ENCODE results near the gene CTRL. TPM values are rescaled to one million over a fixed set of nuclear protein-coding genes. Genes with fewer than 3 reads are reported as not detected.

The CTRL gene
- total RNA-seq, 2 experiments from 2014 or later: 4.0 to 5.9 TPM

DNA sequence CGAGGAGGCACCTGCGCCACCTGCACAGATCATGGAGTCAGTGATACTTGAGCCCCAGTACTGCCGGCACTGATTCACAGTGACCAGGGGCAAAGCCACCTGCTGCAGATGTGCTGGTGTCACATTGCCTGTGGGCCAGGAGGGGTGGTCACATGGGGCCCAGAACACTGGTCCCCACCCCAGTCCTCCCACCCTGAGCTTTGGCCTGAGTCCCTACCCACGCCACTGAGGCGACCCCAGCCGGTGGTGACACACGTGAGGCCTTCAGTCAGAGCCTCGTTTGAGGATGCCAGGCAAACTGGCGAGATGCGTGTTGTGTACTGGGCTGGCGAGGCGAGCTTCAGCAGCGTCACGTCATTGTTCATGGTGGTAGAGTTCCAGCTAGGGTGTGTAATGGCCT lies 1.5 kb downstream of the CTRL start:
- TF ChIP-seq, protein P1, sequence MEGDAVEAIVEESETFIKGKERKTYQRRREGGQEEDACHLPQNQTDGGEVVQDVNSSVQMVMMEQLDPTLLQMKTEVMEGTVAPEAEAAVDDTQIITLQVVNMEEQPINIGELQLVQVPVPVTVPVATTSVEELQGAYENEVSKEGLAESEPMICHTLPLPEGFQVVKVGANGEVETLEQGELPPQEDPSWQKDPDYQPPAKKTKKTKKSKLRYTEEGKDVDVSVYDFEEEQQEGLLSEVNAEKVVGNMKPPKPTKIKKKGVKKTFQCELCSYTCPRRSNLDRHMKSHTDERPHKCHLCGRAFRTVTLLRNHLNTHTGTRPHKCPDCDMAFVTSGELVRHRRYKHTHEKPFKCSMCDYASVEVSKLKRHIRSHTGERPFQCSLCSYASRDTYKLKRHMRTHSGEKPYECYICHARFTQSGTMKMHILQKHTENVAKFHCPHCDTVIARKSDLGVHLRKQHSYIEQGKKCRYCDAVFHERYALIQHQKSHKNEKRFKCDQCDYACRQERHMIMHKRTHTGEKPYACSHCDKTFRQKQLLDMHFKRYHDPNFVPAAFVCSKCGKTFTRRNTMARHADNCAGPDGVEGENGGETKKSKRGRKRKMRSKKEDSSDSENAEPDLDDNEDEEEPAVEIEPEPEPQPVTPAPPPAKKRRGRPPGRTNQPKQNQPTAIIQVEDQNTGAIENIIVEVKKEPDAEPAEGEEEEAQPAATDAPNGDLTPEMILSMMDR (conservative IDR thresholded peaks at IDR 0.05; ENCODE audit: low read length): no peak
- no peak for TF ChIP-seq EZH2phosphoT487 (IDR thresholded peaks at IDR 0.05; ENCODE audit: borderline replicate concordance, low read depth, low read length)
- Histone ChIP-seq H3K4me2 (ENCODE audit: low read length) (no peak overlapping the region), H3K79me2 (ENCODE audit: insufficient read depth, low read depth, low read length) (peaks cover 3% of the 10 kb centered on the region; the same call in 1 of the 2 replicates), H4K20me1 (ENCODE audit: insufficient read depth, low read length) (peaks cover 4% of the 10 kb centered on the region; the same call in 1 of the 2 replicates), H3K27ac (ENCODE audit: low read depth, low read length, poor library complexity, severe bottlenecking) (no peak overlapping the region), H2AFZ (ENCODE audit: low read length) (no peak overlapping the region), H3K4me3 (ENCODE audit: low read depth, low read length, poor library complexity, severe bottlenecking) (no peak overlapping the region), H3K4me1 (ENCODE audit: insufficient read depth, low read length, poor library complexity, severe bottlenecking) (peaks cover 20% of the 10 kb centered on the region), H3K9me2 (ENCODE audit: insufficient read depth, low read length) (no peaks in the 10 kb centered on the region), H3K36me3 (ENCODE audit: insufficient read depth, low read length) (peaks cover 56% of the 10 kb centered on the region), H3K9me3 (ENCODE audit: low read length) (no peaks in the 10 kb centered on the region)
- no peak for DNase-seq (ENCODE audit: low spot score)
- intact Hi-C loops (cut with micrococcal nuclease; ENCODE audit: unreplicated experiment): no loop called here
- POLR2A ChIA-PET: no interaction called here
- no TSS peak for BruUV-seq (replicated peaks)
- CTCF ChIA-PET (ENCODE audit: unreplicated experiment): no interaction called here

DNA sequence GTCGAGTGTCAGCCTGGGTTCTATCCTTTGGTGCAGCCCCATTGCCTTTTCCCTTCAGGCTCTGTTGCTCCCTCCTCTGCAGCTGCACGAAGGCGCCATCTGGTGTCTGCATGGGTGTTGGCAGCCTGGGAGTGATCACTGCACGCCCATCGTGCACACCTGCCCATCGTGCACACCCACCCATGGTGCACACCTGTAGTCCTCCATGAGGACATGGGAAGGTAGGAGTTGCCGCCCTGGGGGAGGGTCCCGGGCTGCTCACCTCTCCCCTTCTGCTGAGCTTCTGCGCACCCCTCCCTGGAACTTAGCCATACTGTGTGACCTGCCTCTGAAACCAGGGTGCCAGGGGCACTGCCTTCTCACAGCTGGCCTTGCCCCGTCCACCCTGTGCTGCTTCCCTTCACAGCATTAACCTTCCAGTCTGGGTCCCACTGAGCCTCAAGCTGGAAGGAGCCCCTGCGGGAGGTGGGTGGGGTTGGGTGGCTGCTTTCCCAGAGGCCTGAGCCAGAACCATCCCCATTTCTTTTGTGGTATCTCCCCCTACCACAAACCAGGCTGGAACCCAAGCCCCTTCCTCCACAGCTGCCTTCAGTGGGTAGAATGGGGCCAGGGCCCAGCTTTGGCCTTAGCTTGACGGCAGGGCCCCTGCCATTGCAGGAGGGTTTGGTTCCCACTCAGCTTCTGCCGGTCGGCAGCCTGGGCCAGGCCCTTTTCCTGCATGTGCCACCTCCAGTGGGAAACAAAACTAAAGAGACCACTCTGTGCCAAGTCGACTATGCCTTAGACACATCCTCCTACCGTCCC lies 2.9 kb downstream of the CTRL start:
- DNase-seq (ENCODE audit: low spot score): peak; percentile 80
- intact Hi-C loops (cut with micrococcal nuclease; ENCODE audit: unreplicated experiment): loop anchor here (1.0 to 2.0 kb wide), 5 partner anchors 45 to 407 kb away; partner anchors contain the start of gene THAP11
- BruUV-seq (replicated peaks): TSS peak; percentile 26
- H2AFZ ChIP-seq (ENCODE audit: low read length): no peak overlapping the region
- H3K4me1 ChIP-seq (ENCODE audit: insufficient read depth, low read length, poor library complexity, severe bottlenecking): peaks cover 10% of the 10 kb centered on the region
- peaks cover 42% of the 10 kb centered on the region for H3K36me3 ChIP-seq (ENCODE audit: insufficient read depth, low read length)
- no peaks in the 10 kb centered on the region for H3K9me2 ChIP-seq (ENCODE audit: insufficient read depth, low read length)
- H3K4me3 ChIP-seq (ENCODE audit: low read depth, low read length, poor library complexity, severe bottlenecking): no peak overlapping the region
- ChIA-PET POLR2A (no interaction called here), CTCF (ENCODE audit: unreplicated experiment) (interaction anchor here (0.5 to 0.9 kb wide), 2 partner anchors 45 to 209 kb away, joined by 3 read pairs; partner anchors contain the start of gene GFOD2)
- no peak overlapping the region for H3K4me2 ChIP-seq (ENCODE audit: low read length)
- no peaks in the 10 kb centered on the region for H3K79me2 ChIP-seq (ENCODE audit: insufficient read depth, low read depth, low read length)
- no peaks in the 10 kb centered on the region for H3K9me3 ChIP-seq (ENCODE audit: low read length)
- TF ChIP-seq EZH2phosphoT487 (IDR thresholded peaks at IDR 0.05; ENCODE audit: borderline replicate concordance, low read depth, low read length): no peak
- TF ChIP-seq, protein P1 (conservative IDR thresholded peaks at IDR 0.05; ENCODE audit: low read length): peak; percentile 90
- H3K27ac ChIP-seq (ENCODE audit: low read depth, low read length, poor library complexity, severe bottlenecking): no peak overlapping the region
- H4K20me1 ChIP-seq (ENCODE audit: insufficient read depth, low read length): peaks cover 4% of the 10 kb centered on the region; the same call in 1 of the 2 replicates

DNA sequence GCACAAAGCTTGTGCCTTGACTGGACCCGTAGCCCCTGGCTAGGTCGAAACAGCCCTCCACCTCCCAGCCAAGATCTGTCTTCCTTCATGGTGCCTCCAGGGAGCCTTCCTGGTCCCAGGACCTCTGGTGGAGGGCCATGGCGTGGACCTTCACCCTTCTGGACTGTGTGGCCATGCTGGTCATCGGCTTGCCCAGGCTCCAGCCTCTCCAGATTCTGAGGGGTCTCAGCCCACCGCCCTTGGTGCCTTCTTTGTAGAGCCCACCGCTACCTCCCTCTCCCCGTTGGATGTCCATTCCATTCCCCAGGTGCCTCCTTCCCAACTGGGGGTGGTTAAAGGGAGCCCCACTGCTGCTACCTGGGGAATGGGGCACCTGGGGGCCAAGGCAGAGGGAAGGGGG lies 3.5 kb downstream of the CTRL start:
- H3K4me3 ChIP-seq (ENCODE audit: low read depth, low read length, poor library complexity, severe bottlenecking): no peak overlapping the region
- no peak overlapping the region for H3K27ac ChIP-seq (ENCODE audit: low read depth, low read length, poor library complexity, severe bottlenecking)
- CTCF ChIA-PET (ENCODE audit: unreplicated experiment): interaction anchor here (0.5 kb wide), 1 partner anchor 45 kb away, joined by 3 read pairs; no protein-coding TSS in a partner anchor
- TF ChIP-seq, protein P1 (conservative IDR thresholded peaks at IDR 0.05; ENCODE audit: low read length): no peak
- no peak for TF ChIP-seq EZH2phosphoT487 (IDR thresholded peaks at IDR 0.05; ENCODE audit: borderline replicate concordance, low read depth, low read length)
- H2AFZ ChIP-seq (ENCODE audit: low read length): no peak overlapping the region
- no TSS peak for BruUV-seq (replicated peaks)
- no peak for DNase-seq (ENCODE audit: low spot score)
- H3K4me2 ChIP-seq (ENCODE audit: low read length): no peak overlapping the region
- peaks cover 10% of the 10 kb centered on the region for H3K4me1 ChIP-seq (ENCODE audit: insufficient read depth, low read length, poor library complexity, severe bottlenecking)
- POLR2A ChIA-PET: no interaction called here
- H3K9me3 ChIP-seq (ENCODE audit: low read length): no peaks in the 10 kb centered on the region
- peaks cover 38% of the 10 kb centered on the region for H3K36me3 ChIP-seq (ENCODE audit: insufficient read depth, low read length)
- intact Hi-C loops (cut with micrococcal nuclease; ENCODE audit: unreplicated experiment): loop anchor here (1.0 to 2.0 kb wide), 5 partner anchors 45 to 407 kb away; partner anchors contain the start of gene THAP11
- no peaks in the 10 kb centered on the region for H3K9me2 ChIP-seq (ENCODE audit: insufficient read depth, low read length)
- peaks cover 4% of the 10 kb centered on the region; the same call in 1 of the 2 replicates for H4K20me1 ChIP-seq (ENCODE audit: insufficient read depth, low read length)
- H3K79me2 ChIP-seq (ENCODE audit: insufficient read depth, low read depth, low read length): no peaks in the 10 kb centered on the region
